ENCODE results near the gene RARS1. TPM values are rescaled to one million over a fixed set of nuclear protein-coding genes. Genes with fewer than 3 reads are reported as not detected.

The RARS1 gene
- total RNA-seq, 1 experiment from 2014 or later = 98.8 TPM

- ChIA-PET CTCF (no interaction called here), POLR2A (no interaction called here)
- ATAC-seq (peak; percentile 35), DNase-seq (ENCODE audit: low spot score) (peak; percentile 41)
- no peaks in the 10 kb centered on the region for H3K9me3 Mint-ChIP-seq
- peaks cover 16% of the 10 kb centered on the region for H3K4me1 Mint-ChIP-seq
- H3K36me3 Mint-ChIP-seq = no peaks in the 10 kb centered on the region; the same call in 1 of the 2 replicates
- peak overlapping the region; percentile 70 for H3K4me3 Mint-ChIP-seq
- H3K27ac Mint-ChIP-seq = no peak overlapping the region
- H3K27me3 Mint-ChIP-seq (ENCODE audit: low read depth) = peaks cover 36% of the 10 kb centered on the region
- TF ChIP-seq TP53 (CRISPR knock-in tag; IDR thresholded peaks at IDR 0.05) (no peak), ZMAT4 (CRISPR knock-in tag; IDR thresholded peaks at IDR 0.05) (no peak), SMAD4 (CRISPR knock-in tag; IDR thresholded peaks at IDR 0.05) (peak; percentile 68; the same call in 1 of the 2 replicates), STAT6 (CRISPR knock-in tag; conservative IDR thresholded peaks at IDR 0.05; ENCODE audit: low read depth) (no peak; the same call in 1 of the 2 replicates), SOX15 (CRISPR knock-in tag; IDR thresholded peaks at IDR 0.05) (no peak), CREB1 (CRISPR knock-in tag; IDR thresholded peaks at IDR 0.05) (0 out of 2 replicates have a peak, but pooled peaks have one; percentile 68), TCF7 (CRISPR knock-in tag; IDR thresholded peaks at IDR 0.05; ENCODE audit: low read depth) (peak; percentile 83; the same call in 1 of the 2 replicates), E2F4 (CRISPR knock-in tag; IDR thresholded peaks at IDR 0.05; ENCODE audit: borderline replicate concordance, low read depth) (0 out of 2 replicates have a peak, but pooled peaks have one; percentile 59), ESRRA (CRISPR knock-in tag; IDR thresholded peaks at IDR 0.05; ENCODE audit: borderline replicate concordance) (no peak), TEAD1 (CRISPR knock-in tag; IDR thresholded peaks at IDR 0.05) (0 out of 2 replicates have a peak, but pooled peaks have one; percentile 37), E2F1 (CRISPR knock-in tag; IDR thresholded peaks at IDR 0.05) (peak; percentile 83; the same call in 1 of the 2 replicates), JUN (CRISPR knock-in tag; IDR thresholded peaks at IDR 0.05) (no peak), GRHL2 (CRISPR knock-in tag; IDR thresholded peaks at IDR 0.05; ENCODE audit: insufficient replicate concordance, severe bottlenecking) (no peak), ZNF532 (CRISPR knock-in tag; IDR thresholded peaks at IDR 0.05; ENCODE audit: borderline replicate concordance) (no peak), PRRX2 (CRISPR knock-in tag; IDR thresholded peaks at IDR 0.05) (no peak), ERG (CRISPR knock-in tag; IDR thresholded peaks at IDR 0.05) (no peak), USF1 (CRISPR knock-in tag; IDR thresholded peaks at IDR 0.05) (no peak; the same call in 1 of the 2 replicates), ZNF416 (CRISPR knock-in tag; IDR thresholded peaks at IDR 0.05) (no peak), CREM (CRISPR knock-in tag; IDR thresholded peaks at IDR 0.05) (no peak), ATF6 (CRISPR knock-in tag; IDR thresholded peaks at IDR 0.05) (no peak), ETV6 (CRISPR knock-in tag; IDR thresholded peaks at IDR 0.05) (no peak)
Observed at GRCh38 chr5:168529374-168530234, 43.3 kb downstream of the RARS1 start.
